GM23338 (cell line): ENCODE results near the gene GSG1L. TPM values are rescaled to one million over a fixed set of nuclear protein-coding genes. Genes with fewer than 3 reads are reported as not detected.

Source experiments
- ATAC-seq: fragments of 200-7000 bp; cut with Tn5 transposase; 3 replicates; pipeline ENCODE4 v1.9.1; 2020
- DNase-seq: peaks from one replicate; pipeline ENCODE4 v3.0.0-alpha.2; 2015; ENCODE audit warnings: low spot score
- H2AFZ ChIP-seq: fragments of 200-600 bp; sonication (generic); 2 replicates; pipeline ENCODE4 v1.8.0; 2016; ENCODE audit warnings: antibody characterized with exemption, mild to moderate bottlenecking, moderate library complexity
- H3F3A ChIP-seq: fragments of 200-600 bp; sonication (generic); replicated peaks from 2 replicates; pipeline ENCODE4 v1.8.0; 2017; ENCODE audit warnings: antibody characterized with exemption, mixed run types, low read depth
- H3K27ac ChIP-seq: fragments of 200-600 bp; sonication (generic); 2 replicates; pipeline ENCODE4 v1.6.1; 2016; ENCODE audit warnings: low read depth
- H3K27me3 ChIP-seq: fragments of 200-600 bp; sonication (generic); 2 replicates; pipeline ENCODE4 v1.8.0; 2016; ENCODE audit warnings: mild to moderate bottlenecking, mixed run types, moderate library complexity; ENCODE audit not compliant: insufficient read depth
- H3K36me3 ChIP-seq: fragments of 200-600 bp; sonication (generic); 2 replicates; pipeline ENCODE4 v1.8.0; 2016; ENCODE audit warnings: mild to moderate bottlenecking; ENCODE audit not compliant: insufficient read depth
- H3K4me1 ChIP-seq: fragments of 200-600 bp; sonication (generic); 2 replicates; pipeline ENCODE4 v1.8.0; 2016; ENCODE audit warnings: mild to moderate bottlenecking, moderate library complexity; ENCODE audit not compliant: insufficient read depth
- H3K4me2 ChIP-seq: fragments of 200-600 bp; sonication (generic); 2 replicates; pipeline ENCODE4 v1.7.1; 2017; ENCODE audit warnings: mixed run types
- H3K4me3 ChIP-seq: fragments of 200-600 bp; sonication (generic); 2 replicates; pipeline ENCODE4 v1.6.1; 2016; ENCODE audit warnings: mixed run types
- H3K79me2 ChIP-seq: fragments of 200-600 bp; sonication (generic); replicated peaks from 2 replicates; pipeline ENCODE4 v1.8.0; 2017; ENCODE audit warnings: mild to moderate bottlenecking; ENCODE audit not compliant: insufficient read depth
- H3K9me2 ChIP-seq: fragments of 200-600 bp; sonication (generic); 2 replicates; pipeline ENCODE4 v1.8.0; 2017; ENCODE audit not compliant: insufficient read depth
- H4K20me1 ChIP-seq: fragments of 200-600 bp; sonication (generic); replicated peaks from 2 replicates; pipeline ENCODE4 v1.8.0; 2017; ENCODE audit warnings: mild to moderate bottlenecking; ENCODE audit not compliant: insufficient read depth
- H3K27ac Mint-ChIP-seq: 2 replicates; pipeline ENCODE4 v1.8.0; 2020; ENCODE audit warnings: inconsistent platforms, mild to moderate bottlenecking, moderate library complexity, mixed read lengths
- H3K27me3 Mint-ChIP-seq: 3 replicates; pipeline ENCODE4 v1.8.0; 2022; ENCODE audit warnings: low read depth, mild to moderate bottlenecking, moderate library complexity, mixed read lengths, inconsistent platforms; ENCODE audit not compliant: insufficient read depth, poor library complexity
- H3K36me3 Mint-ChIP-seq: 3 replicates; pipeline ENCODE4 v1.8.0; 2021; ENCODE audit warnings: low read depth, mild to moderate bottlenecking, inconsistent platforms, moderate library complexity, mixed read lengths
- H3K4me1 Mint-ChIP-seq: 3 replicates; pipeline ENCODE4 v1.8.0; 2020; ENCODE audit warnings: mild to moderate bottlenecking, inconsistent platforms, mixed read lengths
- H3K4me3 Mint-ChIP-seq: 3 replicates; pipeline ENCODE4 v1.8.0; 2021; ENCODE audit warnings: moderate library complexity, mild to moderate bottlenecking, inconsistent platforms, mixed read lengths
- H3K9me3 Mint-ChIP-seq: 3 replicates; pipeline ENCODE4 v1.8.0; 2020; ENCODE audit warnings: moderate library complexity, mild to moderate bottlenecking, inconsistent platforms, mixed read lengths
- CREB1 ChIP-seq: fragments of 250-450 bp; sonication (Bioruptor Pico); IDR thresholded peaks from 2 replicates; pipeline ENCODE4 v1.5.0; 2020; ENCODE audit warnings: low read depth, mild to moderate bottlenecking, moderate library complexity
- EZH2 ChIP-seq: fragments of 200-600 bp; sonication (generic); IDR thresholded peaks from one replicate; pipeline ENCODE4 v1.8.0; 2017; ENCODE audit warnings: antibody characterized with exemption, mild to moderate bottlenecking, low read depth; ENCODE audit not compliant: unreplicated experiment
- EZH2phosphoT487 ChIP-seq: fragments of 200-600 bp; sonication (generic); IDR thresholded peaks from one replicate; pipeline ENCODE4 v1.8.1; 2018; ENCODE audit warnings: antibody characterized with exemption; ENCODE audit not compliant: unreplicated experiment
- JUNB ChIP-seq: IDR thresholded peaks from one replicate; pipeline ENCODE4 v1.6.1; 2016; ENCODE audit warnings: antibody characterized with exemption; ENCODE audit not compliant: unreplicated experiment
- NANOG ChIP-seq: IDR thresholded peaks from 2 replicates; pipeline ENCODE4 v1.6.1; 2016; ENCODE audit warnings: antibody characterized with exemption, borderline replicate concordance
- POLR2AphosphoS5 ChIP-seq: IDR thresholded peaks from 2 replicates; pipeline ENCODE4 v1.6.1; 2016; ENCODE audit warnings: antibody characterized with exemption, low read depth
- STAT1 ChIP-seq: IDR thresholded peaks from one replicate; pipeline ENCODE4 v1.6.1; 2016; ENCODE audit warnings: antibody characterized with exemption; ENCODE audit not compliant: unreplicated experiment
- ZNF114 ChIP-seq: fragments of 250-450 bp; sonication (Bioruptor Pico); IDR thresholded peaks from 2 replicates; pipeline ENCODE4 v1.5.0; 2020; ENCODE audit warnings: mild to moderate bottlenecking, moderate library complexity
- ZNF331 ChIP-seq: fragments of 250-450 bp; sonication (Bioruptor Pico); IDR thresholded peaks from 2 replicates; pipeline ENCODE4 v1.5.0; 2020; ENCODE audit warnings: low read depth, mild to moderate bottlenecking, moderate library complexity
- polyA plus RNA-seq: library from polyadenylated mRNA; unstranded; fragments of >200 nt; fragmentation: Nextera tagmentation; extraction: Ambion mirVana; gene quantifications from 2 replicates; pipeline ENCODE4 v1.2.1, GENCODE V29; 2016
- total RNA-seq: library from RNA; depleted of rRNA; stranded (reverse); fragments of >200 nt; shearing (Covaris generic); gene quantifications from 2 replicates; pipeline ENCODE4 v1.2.3, GENCODE V29; 2014
- TF ChIP-seq, protein P1 (sequence below): IDR thresholded peaks from 2 replicates; pipeline ENCODE4 v1.6.1; 2016; ENCODE audit warnings: antibody characterized with exemption
- TF ChIP-seq, protein P2 (sequence below): fragments of 250-450 bp; sonication (Bioruptor Pico); IDR thresholded peaks from 2 replicates; pipeline ENCODE4 v1.5.0; 2020; ENCODE audit warnings: mild to moderate bottlenecking, moderate library complexity
- TF ChIP-seq, protein P3 (sequence below): IDR thresholded peaks from one replicate; pipeline ENCODE4 v1.6.1; 2018; ENCODE audit warnings: antibody characterized with exemption; ENCODE audit not compliant: unreplicated experiment
- TF ChIP-seq, protein P4 (sequence below), 2 experiments: fragments of 200-600 bp in 1 of 2; sonication (generic) in 1 of 2; conservative IDR thresholded peaks; 2 replicates each; pipeline versions ENCODE4 v1.5.1 to v1.6.1; 2016 to 2017; ENCODE audit warnings: antibody characterized with exemption in 2 of 2, low read depth in 2 of 2, mild to moderate bottlenecking in 2 of 2, moderate library complexity in 1 of 2

Gene GSG1L
- total and polyA plus RNA-seq, 2 experiments from 2014 or later, result 0.36 to 0.63 TPM

DNA sequence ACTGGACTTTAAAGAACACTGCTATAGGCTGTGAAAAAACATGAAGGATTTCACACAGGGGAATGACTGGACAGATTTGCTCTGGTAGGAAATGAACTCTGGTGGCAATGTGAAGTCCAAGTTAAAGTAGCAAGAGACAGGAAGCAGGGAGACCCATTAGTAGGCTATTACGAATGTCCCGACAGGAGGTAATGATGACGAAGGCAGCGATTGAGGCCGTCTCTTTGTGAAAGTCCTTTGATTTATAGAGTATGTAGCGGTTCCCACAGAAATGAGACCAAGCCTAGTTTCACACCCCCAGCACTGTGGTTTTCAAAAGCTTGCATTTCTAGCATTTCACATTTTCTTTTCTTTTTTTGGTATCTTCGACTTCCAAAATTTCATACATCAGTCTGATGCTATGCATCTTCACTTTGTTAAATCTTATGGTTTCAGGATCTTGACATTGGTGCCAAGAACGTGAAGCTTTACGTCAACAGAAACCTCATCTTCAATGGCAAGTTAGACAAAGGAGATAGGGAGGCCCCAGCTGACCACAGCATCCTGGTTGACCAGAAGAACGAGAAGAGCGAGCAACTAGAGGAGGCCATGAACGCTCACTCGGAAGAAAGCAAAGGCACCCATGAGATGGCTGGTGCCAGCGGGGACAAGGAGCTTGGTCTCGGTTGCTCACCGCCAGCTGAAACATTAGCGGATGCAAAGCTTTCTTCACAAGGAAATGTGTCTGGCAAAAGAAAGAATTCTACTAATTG, 323.7 kb downstream of the GSG1L start:
- H3K4me3 Mint-ChIP-seq, result no peak overlapping the region
- ATAC-seq, result no peak
- H3K4me1 ChIP-seq, result no peaks in the 10 kb centered on the region

More for the DNA sequence above, 323.7 kb downstream of the GSG1L start:
- Histone ChIP-seq H2AFZ (no peak overlapping the region), H3K27ac (no peak overlapping the region), H3K27me3 (no peaks in the 10 kb centered on the region), H4K20me1 (no peaks in the 10 kb centered on the region; the same call in 1 of the 2 replicates), H3K4me3 (no peak overlapping the region), H3K4me2 (no peak overlapping the region), H3K36me3 (no peaks in the 10 kb centered on the region), H3K9me2 (no peaks in the 10 kb centered on the region), H3F3A (no peaks in the 10 kb centered on the region), H3K79me2 (no peaks in the 10 kb centered on the region)
- no peak overlapping the region for H3K27ac Mint-ChIP-seq
- H3K4me1 Mint-ChIP-seq, result no peaks in the 10 kb centered on the region
- TF ChIP-seq NANOG, result no peak
- TF ChIP-seq ZNF114 (CRISPR knock-in tag), result no peak
- no peak for TF ChIP-seq CREB1 (CRISPR knock-in tag)
- TF ChIP-seq EZH2, result no peak
- TF ChIP-seq JUNB, result no peak
- no peak for TF ChIP-seq ZNF331 (CRISPR knock-in tag)
- TF ChIP-seq, protein P1, sequence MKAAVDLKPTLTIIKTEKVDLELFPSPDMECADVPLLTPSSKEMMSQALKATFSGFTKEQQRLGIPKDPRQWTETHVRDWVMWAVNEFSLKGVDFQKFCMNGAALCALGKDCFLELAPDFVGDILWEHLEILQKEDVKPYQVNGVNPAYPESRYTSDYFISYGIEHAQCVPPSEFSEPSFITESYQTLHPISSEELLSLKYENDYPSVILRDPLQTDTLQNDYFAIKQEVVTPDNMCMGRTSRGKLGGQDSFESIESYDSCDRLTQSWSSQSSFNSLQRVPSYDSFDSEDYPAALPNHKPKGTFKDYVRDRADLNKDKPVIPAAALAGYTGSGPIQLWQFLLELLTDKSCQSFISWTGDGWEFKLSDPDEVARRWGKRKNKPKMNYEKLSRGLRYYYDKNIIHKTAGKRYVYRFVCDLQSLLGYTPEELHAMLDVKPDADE, result no peak
- TF ChIP-seq, protein P2, sequence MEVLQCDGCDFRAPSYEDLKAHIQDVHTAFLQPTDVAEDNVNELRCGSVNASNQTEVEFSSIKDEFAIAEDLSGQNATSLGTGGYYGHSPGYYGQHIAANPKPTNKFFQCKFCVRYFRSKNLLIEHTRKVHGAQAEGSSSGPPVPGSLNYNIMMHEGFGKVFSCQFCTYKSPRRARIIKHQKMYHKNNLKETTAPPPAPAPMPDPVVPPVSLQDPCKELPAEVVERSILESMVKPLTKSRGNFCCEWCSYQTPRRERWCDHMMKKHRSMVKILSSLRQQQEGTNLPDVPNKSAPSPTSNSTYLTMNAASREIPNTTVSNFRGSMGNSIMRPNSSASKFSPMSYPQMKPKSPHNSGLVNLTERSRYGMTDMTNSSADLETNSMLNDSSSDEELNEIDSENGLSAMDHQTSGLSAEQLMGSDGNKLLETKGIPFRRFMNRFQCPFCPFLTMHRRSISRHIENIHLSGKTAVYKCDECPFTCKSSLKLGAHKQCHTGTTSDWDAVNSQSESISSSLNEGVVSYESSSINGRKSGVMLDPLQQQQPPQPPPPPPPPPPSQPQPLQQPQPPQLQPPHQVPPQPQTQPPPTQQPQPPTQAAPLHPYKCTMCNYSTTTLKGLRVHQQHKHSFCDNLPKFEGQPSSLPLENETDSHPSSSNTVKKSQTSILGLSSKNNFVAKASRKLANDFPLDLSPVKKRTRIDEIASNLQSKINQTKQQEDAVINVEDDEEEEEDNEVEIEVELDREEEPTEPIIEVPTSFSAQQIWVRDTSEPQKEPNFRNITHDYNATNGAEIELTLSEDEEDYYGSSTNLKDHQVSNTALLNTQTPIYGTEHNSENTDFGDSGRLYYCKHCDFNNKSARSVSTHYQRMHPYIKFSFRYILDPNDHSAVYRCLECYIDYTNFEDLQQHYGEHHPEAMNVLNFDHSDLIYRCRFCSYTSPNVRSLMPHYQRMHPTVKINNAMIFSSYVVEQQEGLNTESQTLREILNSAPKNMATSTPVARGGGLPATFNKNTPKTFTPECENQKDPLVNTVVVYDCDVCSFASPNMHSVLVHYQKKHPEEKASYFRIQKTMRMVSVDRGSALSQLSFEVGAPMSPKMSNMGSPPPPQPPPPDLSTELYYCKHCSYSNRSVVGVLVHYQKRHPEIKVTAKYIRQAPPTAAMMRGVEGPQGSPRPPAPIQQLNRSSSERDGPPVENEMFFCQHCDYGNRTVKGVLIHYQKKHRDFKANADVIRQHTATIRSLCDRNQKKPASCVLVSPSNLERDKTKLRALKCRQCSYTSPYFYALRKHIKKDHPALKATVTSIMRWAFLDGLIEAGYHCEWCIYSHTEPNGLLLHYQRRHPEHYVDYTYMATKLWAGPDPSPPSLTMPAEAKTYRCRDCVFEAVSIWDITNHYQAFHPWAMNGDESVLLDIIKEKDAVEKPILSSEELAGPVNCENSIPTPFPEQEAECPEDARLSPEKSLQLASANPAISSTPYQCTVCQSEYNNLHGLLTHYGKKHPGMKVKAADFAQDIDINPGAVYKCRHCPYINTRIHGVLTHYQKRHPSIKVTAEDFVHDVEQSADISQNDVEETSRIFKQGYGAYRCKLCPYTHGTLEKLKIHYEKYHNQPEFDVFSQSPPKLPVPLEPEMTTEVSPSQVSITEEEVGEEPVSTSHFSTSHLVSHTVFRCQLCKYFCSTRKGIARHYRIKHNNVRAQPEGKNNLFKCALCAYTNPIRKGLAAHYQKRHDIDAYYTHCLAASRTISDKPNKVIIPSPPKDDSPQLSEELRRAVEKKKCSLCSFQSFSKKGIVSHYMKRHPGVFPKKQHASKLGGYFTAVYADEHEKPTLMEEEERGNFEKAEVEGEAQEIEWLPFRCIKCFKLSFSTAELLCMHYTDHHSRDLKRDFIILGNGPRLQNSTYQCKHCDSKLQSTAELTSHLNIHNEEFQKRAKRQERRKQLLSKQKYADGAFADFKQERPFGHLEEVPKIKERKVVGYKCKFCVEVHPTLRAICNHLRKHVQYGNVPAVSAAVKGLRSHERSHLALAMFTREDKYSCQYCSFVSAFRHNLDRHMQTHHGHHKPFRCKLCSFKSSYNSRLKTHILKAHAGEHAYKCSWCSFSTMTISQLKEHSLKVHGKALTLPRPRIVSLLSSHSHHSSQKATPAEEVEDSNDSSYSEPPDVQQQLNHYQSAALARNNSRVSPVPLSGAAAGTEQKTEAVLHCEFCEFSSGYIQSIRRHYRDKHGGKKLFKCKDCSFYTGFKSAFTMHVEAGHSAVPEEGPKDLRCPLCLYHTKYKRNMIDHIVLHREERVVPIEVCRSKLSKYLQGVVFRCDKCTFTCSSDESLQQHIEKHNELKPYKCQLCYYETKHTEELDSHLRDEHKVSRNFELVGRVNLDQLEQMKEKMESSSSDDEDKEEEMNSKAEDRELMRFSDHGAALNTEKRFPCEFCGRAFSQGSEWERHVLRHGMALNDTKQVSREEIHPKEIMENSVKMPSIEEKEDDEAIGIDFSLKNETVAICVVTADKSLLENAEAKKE (CRISPR knock-in tag), result no peak
- TF ChIP-seq STAT1, result no peak
- TF ChIP-seq, protein P3, sequence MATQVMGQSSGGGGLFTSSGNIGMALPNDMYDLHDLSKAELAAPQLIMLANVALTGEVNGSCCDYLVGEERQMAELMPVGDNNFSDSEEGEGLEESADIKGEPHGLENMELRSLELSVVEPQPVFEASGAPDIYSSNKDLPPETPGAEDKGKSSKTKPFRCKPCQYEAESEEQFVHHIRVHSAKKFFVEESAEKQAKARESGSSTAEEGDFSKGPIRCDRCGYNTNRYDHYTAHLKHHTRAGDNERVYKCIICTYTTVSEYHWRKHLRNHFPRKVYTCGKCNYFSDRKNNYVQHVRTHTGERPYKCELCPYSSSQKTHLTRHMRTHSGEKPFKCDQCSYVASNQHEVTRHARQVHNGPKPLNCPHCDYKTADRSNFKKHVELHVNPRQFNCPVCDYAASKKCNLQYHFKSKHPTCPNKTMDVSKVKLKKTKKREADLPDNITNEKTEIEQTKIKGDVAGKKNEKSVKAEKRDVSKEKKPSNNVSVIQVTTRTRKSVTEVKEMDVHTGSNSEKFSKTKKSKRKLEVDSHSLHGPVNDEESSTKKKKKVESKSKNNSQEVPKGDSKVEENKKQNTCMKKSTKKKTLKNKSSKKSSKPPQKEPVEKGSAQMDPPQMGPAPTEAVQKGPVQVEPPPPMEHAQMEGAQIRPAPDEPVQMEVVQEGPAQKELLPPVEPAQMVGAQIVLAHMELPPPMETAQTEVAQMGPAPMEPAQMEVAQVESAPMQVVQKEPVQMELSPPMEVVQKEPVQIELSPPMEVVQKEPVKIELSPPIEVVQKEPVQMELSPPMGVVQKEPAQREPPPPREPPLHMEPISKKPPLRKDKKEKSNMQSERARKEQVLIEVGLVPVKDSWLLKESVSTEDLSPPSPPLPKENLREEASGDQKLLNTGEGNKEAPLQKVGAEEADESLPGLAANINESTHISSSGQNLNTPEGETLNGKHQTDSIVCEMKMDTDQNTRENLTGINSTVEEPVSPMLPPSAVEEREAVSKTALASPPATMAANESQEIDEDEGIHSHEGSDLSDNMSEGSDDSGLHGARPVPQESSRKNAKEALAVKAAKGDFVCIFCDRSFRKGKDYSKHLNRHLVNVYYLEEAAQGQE, result no peak
- TF ChIP-seq EZH2phosphoT487, result no peak
- no peak for TF ChIP-seq POLR2AphosphoS5
- TF ChIP-seq, protein P4, sequence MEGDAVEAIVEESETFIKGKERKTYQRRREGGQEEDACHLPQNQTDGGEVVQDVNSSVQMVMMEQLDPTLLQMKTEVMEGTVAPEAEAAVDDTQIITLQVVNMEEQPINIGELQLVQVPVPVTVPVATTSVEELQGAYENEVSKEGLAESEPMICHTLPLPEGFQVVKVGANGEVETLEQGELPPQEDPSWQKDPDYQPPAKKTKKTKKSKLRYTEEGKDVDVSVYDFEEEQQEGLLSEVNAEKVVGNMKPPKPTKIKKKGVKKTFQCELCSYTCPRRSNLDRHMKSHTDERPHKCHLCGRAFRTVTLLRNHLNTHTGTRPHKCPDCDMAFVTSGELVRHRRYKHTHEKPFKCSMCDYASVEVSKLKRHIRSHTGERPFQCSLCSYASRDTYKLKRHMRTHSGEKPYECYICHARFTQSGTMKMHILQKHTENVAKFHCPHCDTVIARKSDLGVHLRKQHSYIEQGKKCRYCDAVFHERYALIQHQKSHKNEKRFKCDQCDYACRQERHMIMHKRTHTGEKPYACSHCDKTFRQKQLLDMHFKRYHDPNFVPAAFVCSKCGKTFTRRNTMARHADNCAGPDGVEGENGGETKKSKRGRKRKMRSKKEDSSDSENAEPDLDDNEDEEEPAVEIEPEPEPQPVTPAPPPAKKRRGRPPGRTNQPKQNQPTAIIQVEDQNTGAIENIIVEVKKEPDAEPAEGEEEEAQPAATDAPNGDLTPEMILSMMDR (conservative IDR thresholded peaks at IDR 0.05; ENCODE audit: low read depth in 2 of 2), result no peak
- H3K27me3 Mint-ChIP-seq, result peaks cover 6% of the 10 kb centered on the region
- H3K36me3 Mint-ChIP-seq, result peaks cover 3% of the 10 kb centered on the region; the same call in 1 of the 3 replicates
- no peak for DNase-seq
- H3K9me3 Mint-ChIP-seq, result no peaks in the 10 kb centered on the region
